Frontal cortex (tissue), 4 donors: Measurements from ENCODE around the gene PTPRN2. TPM values are rescaled to one million over a fixed set of nuclear protein-coding genes. Genes with fewer than 3 reads are reported as not detected.

Experiments
- DNase-seq, 2 donors: peaks; one replicate each; pipeline ENCODE4 v3.0.0; 2012; ENCODE audit warnings: low spot score in 2 of 2
- FAIRE-seq: peaks from 2 replicates; lab custom pipeline; 2012; peaks lifted over from hg19 to GRCh38; lab: Jason Lieb, UNC
- total RNA-seq: library from RNA; depleted of rRNA; stranded (reverse); fragments of >200 nt; gene quantifications from one replicate; pipeline ENCODE4 v1.2.3, GENCODE V29; 2014
- donor health status: control.
- donor health status: control.
- donor health status: control.

The PTPRN2 gene
- total RNA-seq, 1 donor from 2014 or later: 52.2 TPM

DNA sequence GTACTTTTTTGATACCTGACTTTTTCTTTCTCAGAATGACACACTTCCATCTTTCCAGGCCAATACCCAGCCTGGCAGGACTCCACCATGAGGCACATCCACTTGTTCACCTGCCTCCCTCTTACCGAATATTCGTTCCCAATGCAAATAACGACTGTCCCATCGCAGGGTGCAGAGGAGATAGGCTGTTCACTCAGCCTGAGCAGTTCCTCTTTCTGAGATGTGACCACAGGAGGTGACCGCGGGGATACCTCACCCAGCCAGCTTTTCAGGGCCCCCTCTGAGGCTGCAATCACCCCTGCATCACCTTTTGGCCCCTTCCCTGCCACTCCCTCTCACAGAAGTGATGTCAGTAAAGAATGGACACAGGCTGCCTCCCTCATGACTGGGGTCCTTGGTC is 28.3 kb downstream of the PTPRN2 start:
- no peak for FAIRE-seq

DNA sequence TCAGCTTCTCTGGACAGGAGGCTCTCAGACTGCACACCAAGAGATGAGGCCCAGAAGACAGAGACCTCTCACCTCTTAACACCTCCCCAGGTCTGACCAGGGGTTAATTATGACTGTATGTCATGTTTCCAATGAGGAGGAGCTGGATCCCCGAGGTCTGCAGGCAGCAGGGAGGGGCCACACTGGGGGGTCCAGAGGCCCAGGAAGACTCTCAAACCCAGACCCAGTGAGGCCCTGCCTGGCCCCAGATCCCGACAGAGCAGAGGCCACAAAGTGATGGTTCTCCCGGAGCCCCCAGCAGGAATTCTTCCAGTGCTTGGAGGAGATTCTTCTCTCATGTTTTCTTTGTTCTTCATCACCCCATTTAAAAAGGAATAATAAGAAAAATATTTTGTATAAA is 28.8 kb downstream of the PTPRN2 start:
- DNase-seq: no peak
- no peak for FAIRE-seq

More for the DNA sequence above, 28.3 kb downstream of the PTPRN2 start:
- no peak for DNase-seq

DNA sequence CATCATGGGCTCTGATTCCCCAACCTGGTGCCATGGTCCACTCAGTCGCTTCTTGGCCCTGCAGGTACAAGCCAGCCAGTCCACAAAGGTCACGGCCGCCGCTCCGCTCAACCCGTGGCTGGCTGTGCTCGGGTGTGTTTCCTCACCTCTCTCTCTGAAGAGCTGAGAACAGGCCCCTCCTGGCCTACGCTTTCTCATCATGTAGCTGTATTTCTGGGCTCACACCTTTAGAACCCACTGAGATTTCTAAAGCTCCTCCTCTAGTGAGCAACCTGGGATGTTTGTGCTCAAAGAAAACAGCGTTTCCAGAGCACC is 30.2 kb downstream of the PTPRN2 start:
- DNase-seq (no peak), FAIRE-seq (no peak)

DNA sequence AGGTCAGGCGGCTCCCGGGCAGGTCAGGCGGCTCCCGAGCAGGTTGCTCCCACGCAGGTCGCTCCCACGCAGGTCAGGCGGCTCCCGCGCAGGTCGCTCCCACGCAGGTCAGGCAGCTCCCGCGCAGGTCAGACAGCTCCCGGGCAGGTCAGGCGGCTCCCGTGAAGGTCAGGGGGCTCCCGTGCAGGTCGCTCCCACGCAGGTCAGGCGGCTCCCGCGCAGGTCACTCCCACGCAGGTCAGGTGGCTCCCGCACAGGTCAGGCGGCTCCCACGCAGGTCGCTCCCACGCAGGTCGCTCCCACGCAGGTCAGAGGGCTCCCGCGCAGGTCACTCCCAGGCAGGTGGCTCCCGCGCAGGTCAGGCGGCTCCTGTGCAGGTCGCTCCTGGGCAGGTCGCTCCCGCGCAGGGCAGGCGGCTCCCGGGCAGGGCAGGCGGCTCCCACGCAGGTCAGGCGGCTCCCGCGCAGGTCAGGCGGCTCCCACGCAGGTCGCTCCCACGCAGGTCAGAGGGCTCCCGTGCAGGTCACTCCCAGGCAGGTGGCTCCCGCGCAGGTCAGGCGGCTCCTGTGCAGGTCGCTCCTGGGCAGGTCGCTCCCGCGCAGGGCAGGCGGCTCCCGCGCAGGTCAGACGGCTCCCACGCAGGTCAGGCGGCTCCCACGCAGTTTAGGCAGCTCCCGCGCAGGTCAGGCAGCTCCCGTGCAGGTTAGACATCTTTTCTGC is 30.7 kb downstream of the PTPRN2 start:
- FAIRE-seq (no peak), DNase-seq (no peak)

DNA sequence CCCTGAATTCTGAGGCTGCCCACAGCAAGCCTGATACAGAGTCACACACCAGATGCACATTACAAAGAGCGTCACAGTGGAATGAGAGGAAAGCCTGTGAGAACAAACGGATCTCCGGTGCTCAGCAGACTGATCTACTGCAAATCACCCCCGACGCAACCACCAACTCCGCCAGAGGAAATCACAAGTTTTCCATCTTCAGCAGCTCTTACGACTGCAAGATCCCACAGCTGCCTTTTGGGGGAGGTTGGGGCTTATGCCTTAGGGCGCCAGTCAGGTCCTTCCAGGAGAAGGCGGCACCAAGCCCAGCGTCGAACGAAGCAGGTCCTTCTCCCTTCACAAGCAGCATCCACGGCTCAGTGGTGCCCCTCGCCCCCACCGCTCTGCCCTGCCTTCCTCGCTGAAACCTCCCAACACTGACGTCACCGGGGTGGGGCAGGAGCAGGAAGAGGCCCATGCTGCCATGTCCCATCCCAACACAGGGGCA is 32.5 kb downstream of the PTPRN2 start:
- DNase-seq (no peak), FAIRE-seq (no peak)

DNA sequence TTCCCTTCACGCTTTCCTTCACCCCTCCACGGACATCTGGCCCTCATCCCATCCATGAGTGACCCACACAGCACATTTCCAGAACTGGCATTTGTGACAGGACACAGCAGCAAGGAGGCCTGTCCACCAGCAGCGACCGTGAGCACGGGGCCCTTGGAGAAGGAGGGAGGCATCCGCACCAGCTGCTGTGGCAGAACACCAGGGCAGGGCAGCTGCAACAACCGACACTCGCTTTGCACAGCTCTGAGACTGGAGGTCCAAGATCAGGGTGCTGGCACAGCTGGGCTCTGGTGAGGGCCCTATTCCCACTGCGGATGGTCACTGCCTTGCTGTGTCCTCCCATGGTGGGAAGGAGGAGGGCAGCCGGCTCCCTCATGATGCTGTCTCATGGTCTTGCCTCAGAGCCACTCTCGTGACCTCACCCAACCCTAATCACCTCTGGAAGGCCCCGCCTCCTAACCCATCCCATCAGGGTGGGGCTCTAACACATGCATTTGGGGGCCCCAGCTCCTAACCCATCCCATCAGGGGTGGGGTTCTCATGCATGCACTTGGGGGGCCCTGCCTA is 36.7 kb downstream of the PTPRN2 start:
- no peak for FAIRE-seq
- no peak for DNase-seq

DNA sequence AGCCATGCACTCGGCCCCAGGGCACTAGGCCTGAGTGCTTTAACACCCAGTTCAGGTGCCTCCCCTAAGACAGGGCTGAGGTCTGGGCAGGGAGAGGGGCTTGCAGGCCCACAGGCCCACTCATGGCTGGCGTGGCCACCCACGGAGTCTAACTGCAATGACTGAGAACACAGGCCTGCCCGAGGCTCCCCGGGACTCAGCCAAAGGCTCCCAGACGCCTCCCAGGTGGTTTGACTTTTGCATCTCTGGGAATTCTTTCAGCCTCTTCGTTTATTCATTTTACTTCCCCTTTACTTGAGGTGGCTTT is 37.3 kb downstream of the PTPRN2 start:
- no peak for FAIRE-seq
- DNase-seq: no peak

DNA sequence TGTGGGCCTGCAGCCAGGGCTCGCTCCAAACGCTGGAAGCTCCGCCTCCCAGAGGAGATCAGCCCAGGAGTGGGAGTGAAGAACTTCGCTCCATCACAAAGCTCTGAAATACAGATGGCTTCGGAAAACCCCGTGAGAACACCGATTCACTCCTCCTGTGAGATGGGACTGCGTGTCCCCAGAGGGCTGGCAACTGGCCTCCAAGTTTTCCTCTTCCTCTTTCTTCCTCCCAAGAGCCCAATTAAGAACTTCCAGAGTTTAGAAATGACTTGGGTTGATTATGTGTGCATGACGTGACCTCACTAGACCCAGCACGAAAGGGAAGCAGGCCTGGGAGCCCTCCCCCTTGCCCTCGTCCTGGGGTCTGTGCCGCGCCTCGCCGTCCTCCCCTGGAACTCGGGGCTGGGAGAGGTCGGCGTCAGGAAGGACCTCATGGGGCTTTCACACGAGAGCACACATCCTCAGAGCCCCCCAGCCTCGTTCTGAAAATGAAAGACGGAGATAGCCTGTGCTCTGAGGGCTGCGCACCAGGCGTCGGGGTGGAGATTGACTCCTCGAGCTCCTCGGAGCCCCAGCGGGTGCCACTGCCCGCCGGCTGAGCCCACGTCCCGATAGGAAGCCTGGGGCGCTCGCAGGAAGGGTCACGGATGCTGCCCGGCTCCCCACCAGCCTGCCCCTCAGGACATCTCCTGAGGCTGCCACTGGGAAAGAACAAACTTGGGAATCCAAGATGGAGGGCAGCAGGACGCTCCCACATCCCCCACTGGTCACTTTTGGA is 37.8 kb downstream of the PTPRN2 start:
- FAIRE-seq: no peak
- peak; percentile 48 to 79 for DNase-seq

DNA sequence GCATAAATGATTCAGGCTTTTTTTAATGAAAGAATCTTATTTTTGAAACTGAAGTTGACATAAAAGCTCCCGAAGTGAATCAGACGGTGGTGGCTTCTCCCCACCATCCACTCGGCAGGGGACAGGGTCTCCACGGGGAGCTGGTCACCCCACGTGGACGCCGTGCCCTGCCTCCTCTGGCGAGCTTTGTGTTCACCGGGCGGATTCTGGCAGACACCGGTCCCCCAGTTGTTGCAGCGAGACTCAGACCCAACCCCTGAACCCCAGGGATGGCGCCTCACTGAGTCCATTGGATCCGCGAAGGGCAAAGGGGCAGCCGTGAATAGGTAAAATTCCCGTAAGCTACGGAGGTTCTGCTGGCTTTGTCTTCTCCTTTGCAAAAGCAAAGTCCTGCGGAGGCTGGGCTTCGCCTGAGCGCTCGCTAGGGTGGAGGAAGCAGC is 38.4 kb downstream of the PTPRN2 start:
- no peak for FAIRE-seq
- no peak for DNase-seq

DNA sequence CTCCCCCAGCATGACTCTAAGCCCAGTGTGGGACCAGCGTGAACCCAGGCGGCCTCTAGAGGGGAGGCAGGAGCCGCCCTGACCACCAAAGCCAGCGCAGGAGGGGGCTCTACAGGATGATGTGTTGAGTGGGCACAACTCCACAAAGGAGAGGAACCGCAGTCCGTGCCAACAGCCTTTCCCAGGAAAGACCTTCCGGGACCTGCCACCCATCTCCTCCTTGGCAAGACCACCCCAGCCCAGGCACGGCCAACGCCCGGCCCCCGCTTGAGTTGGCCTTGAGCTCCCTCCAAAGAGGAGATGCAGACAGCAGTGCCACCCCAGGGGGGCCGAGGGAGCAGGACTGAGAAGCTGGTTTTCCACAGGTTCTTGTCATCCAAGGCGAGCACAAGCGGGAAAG is 38.9 kb downstream of the PTPRN2 start:
- no peak for DNase-seq
- FAIRE-seq: no peak

DNA sequence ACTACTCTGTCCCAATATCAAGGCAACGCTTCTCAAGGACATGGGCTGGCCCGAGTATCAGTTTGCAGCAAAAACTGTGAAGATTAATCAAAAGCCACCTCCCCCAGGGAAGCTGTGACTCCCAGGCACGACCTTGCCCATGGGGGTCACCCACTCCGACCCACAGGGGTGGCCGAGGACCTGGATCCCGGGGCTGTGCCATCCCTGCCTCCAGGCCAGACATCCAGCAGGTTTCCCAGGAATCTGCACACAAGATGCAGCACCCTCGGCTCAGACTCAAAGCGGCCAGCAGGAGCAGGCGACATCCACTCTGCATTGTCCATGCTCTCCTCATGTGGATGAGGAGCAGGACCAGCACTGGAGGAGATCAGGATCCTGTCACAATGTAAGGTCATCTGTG is 39.8 kb downstream of the PTPRN2 start:
- FAIRE-seq (no peak), DNase-seq (no peak)

DNA sequence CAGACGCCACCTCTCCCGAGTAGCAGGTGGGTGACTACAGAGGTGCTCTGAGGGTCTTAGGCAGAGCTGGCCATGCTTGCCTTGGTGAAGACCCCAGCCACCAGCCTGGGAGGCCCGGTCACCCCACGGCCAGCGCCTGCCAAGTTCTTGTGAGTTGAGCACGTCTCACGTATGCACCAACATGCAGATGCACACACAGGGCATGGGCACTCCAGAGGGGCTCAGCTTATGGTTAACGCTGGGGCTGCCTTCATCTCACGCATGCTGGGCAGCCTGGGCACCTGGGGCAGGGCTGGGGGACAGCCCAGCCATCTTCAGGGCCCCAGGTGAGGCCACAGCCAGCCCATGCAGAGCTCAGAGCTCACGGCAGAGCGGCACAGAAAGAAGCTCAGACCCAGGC is 41.0 kb downstream of the PTPRN2 start:
- no peak for DNase-seq
- no peak for FAIRE-seq

DNA sequence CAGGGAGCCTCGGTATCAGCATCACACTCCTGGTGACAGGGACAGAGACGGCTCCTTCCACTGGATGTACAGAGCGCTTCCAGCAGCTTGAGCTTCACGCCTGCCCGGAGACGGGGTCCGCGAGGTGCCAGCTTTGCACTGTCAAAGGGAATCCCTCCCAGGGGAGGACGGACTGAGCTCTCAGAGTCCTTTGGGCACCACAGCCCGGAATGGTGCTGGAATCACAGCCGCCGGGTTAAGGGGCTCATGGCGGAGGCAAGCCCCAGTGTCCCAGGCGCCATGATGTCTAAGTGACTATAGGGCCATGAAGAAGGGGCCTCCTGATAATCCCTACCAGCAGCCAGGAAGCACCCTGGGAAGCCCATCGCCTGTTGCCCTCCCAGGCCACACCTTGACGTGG is 41.4 kb downstream of the PTPRN2 start:
- FAIRE-seq (no peak), DNase-seq (no peak)

DNA sequence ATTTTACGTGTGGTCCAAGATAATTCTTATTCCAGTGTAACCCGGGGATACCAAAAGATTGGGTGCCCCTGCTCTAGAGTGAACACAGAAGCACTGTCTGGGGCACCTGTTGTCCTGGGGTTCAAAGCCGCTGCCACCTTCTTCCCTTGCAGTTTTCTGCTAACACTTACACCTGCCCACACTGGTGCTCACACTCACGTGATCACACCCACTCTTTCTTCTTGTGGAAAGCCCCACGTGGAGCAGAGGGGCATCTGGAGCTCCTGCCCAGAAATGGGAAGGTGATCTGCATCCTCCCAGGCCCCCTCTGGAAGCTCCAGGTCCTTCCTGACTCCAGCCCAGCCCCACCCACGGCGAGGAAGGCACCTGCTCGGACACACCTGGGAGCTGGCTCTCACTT is 42.9 kb downstream of the PTPRN2 start:
- DNase-seq (no peak), FAIRE-seq (no peak)

DNA sequence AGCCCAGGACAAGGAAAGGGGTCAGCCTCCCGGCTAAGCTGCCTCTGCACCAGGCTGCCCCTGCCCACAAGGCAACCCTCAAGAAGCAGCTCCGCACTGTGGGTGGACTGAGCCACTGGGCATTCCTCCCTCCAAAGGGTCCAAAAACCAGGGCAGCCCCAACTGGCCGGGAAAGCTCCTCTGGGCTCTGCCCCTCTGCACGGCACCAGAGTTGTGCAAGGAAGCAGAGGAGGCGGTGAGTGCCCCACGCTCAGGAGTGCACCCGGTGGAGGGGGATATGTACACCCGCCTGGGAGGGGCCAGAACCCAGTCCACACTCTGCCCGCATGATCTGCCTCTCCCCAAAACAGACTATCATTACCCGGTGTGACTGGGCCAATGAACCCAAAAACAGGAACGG is 43.8 kb downstream of the PTPRN2 start:
- FAIRE-seq (no peak), DNase-seq (no peak)

DNA sequence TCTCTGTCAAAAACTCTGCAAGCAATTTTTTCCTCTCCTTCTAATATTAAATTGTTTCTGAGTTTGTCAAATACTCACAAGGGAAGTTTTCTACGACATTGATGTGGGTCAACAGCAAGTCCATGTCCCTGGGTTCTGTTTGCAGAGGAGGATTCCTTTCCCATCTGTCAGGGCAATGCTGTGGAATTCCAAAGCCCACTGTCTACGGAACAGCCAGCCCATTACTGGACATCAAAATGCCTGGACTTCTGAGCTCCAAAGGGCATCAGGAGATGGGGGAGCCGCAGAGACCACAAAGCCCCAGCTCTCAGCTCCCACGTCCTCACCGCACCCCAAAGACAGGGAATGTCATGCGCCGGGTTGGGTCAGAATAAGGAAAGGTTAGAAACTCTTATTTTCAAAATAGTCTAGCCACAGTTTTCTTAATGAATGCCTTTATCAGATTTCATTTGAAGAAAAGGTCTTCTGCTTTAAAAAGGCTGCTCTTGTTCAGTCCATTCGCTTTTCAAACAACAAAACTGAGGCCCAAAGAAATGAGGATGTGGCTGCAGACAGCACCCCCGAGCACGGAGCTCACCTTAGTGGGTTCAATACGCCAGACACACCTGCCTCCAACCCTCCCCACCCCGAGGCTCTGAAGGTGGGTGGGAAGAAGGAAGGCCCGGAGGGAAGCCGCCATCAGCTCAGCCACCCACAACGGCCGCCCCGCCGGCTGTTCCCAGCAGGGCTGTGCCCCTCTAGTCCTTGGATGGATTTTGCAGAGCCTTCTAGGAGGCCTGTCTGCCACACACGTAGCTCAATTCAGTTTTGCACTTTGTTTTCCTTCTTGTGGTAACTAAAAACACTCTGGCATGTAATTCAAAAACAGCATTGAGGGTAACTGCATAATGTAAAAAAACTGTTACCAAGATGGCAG is 44.7 kb downstream of the PTPRN2 start:
- no peak for DNase-seq
- FAIRE-seq: no peak

DNA sequence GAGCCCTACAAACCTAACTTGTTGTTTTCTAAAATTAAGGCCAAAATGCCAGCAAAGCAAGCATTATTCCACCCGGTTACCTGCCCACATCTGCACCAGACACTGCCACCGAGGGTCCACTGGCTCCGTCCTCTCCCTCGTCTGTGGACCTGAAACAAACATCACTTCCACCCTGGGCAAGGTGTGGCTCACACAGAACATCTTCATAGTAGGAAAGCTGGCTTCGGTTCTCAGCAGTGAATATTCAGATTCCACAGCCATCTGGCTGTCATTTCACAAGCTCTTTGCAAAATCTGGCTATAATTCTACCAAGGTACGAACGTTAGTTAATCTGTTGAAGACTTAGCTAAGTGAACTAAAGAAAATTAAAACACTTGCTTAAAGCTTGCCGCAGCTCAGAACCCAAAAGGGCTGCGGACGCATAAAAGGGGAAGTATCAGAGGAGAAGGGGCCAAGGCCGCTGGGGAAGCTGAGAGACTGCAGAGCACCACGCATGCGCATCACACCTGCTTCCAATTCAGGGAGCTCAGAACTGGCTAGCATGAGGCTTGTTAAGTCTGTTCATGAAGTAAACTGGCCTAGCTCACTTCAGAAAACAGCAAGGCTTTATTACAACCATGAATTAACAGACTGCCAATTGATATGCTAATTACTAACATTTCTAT is 46.1 kb downstream of the PTPRN2 start:
- no peak for FAIRE-seq
- DNase-seq: no peak

DNA sequence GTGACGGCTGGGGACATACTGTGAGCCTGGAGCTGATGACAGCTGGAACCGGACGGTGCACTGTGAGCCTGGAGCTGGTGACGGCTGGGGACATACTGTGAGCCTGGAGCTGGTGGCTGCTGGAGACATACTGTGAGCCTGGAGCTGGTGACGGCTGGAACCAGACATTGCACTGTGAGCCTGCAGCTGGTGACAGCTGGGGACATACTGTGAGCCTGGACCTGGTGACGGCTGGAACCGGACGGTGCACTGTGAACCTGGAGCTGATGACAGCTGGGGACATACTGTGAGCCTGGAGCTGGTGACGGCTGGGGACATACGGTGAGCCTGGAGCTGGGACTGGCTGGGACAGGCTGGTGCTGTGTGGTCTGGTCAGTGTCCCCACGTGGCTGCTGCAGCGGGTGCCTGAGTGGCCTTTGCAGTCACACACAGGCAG is 47.9 kb downstream of the PTPRN2 start:
- FAIRE-seq (no peak), DNase-seq (no peak)

DNA sequence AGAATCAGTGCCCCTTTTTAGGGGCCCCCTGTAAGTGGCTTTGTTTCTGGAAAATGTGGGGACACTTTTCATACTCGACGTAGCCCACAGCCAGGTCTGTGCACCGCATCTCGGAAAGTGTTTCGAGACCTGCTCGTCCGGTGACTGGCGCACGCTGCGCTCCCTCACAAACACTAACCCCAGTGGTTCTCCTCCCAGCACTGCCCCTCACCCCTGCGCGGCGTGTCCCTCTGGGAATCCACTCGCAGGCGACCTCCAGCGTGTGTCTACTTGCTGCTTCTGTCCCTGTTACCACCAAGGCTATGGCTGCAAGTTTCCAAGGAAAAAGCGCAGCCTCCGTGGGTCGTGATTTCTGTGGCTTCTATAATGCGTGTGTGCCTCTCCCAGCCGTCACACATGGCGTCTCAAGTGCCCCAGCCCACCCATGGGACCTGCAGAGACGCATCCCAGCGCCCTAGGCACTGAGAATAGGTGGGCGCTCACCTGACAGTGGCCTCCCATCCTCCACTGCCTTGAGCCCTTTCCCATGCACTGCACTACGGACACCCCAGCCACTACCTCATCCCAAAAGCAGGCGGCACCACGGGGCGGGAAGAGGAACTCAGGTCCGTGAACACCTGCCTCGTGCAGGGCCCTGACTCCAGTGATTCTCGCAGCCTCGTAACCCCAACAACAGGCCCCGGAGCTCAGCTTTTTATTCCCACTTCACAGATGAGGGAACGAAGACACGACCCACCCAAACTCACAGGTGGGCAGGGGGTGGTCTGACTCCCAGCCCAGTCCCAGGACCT is 49.3 kb downstream of the PTPRN2 start:
- no peak for FAIRE-seq
- DNase-seq: no peak
